Measurements from ENCODE around the gene NEMP2.
A peak's percentile ranks its signal among the peaks of the same experiment; 100 is the strongest.

Gene NEMP2

DNA sequence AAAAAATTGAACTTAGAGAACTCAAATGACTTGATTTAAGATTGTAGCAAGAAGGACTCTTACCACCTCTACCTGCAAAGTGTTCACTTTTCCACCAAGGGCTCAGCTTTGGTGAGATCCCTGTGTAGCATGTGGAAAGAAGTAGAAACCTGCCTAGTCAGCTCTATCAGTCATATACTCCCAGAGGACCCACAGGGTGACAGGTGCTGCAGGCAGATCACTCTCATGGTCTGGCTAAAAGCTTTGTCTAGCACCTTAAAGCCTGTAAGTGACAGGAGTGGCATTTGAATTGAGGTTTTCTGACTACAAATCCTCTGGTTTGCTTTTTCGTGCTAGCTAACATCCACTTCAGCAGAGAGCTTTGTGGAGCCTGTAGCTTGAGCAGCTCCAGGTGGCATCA lies 18.7 kb upstream of the NEMP2 start:
- no peak for DNase-seq

GRCh38 chr2:190551928-190552327 lies 17.4 kb upstream of the NEMP2 start:
- DNase-seq: no peak

- DNase-seq: no peak
Observed at GRCh38 chr2:190550137-190550536, 15.6 kb upstream of the NEMP2 start.

GRCh38 chr2:190547886-190548285 lies 13.4 kb upstream of the NEMP2 start:
- no peak for DNase-seq

DNA sequence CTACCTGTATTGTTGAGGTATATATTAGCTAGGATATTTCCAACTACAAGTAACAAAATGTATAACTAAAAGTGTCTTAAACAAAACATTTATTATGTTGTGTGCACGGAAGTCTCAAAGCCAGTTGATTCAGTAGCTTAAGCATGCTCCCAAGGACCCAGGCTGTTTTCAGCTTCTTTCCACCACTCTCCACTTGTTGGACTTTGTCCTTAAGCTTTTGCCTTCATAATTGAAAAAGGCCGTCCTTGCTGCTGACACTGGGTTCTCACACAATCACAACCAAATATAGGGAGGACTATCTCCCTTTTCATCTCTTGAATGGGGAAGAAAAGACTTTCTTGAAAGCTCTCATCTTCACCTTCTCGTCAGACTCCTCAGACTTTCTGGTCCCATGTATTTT lies 12.2 kb upstream of the NEMP2 start:
- no peak for DNase-seq

- DNase-seq: no peak
Observed at GRCh38 chr2:190545555-190546385, 11.2 kb upstream of the NEMP2 start.

DNA sequence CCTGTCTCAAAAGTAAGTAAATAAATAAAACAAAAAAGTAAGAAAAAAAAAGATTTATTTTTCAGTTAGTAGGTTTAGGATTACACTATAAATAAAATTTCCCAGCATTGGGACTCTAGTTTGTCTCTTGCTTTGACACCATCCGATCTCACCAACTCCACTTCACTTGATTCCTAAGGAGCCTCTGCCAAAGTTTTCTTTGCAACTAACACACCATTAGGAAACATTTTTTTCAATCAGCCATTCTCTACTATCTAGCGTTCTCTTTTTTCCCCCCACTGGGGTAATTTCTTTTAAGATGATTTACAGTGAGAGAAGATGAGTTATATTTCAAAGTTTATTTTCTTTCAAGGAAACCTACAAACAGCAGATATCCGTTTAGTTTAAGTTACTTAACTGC lies 10.6 kb upstream of the NEMP2 start:
- DNase-seq: no peak

- DNase-seq: no peak
Observed at GRCh38 chr2:190540048-190540447, 5.5 kb upstream of the NEMP2 start.

- DNase-seq: no peak
Observed at GRCh38 chr2:190538201-190538600, 3.7 kb upstream of the NEMP2 start.

- DNase-seq: no peak
Observed at GRCh38 chr2:190537765-190538164, 3.2 kb upstream of the NEMP2 start.

- no peak for DNase-seq
Observed at GRCh38 chr2:190535586-190535985, 1.1 kb upstream of the NEMP2 start.

DNA sequence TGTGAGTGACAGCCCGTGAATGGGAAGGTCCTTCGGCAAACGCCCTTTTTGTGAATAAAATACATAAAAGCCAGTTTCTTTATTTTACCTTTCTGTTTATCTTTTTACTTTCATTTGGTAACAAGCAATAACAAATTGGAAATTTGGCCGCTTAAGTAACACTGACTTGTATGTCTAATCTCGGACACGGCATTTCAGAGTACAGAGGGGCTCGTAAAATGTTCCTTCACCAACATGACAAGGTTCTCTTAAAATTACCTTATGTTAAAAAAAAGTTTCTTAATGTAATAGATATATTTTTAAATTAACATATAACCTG lies 558 bp upstream of the NEMP2 start:
- no peak for DNase-seq

- peak; percentile 69 for DNase-seq
Observed at GRCh38 chr2:190533968-190534309, 583 bp downstream of the NEMP2 start.

DNA sequence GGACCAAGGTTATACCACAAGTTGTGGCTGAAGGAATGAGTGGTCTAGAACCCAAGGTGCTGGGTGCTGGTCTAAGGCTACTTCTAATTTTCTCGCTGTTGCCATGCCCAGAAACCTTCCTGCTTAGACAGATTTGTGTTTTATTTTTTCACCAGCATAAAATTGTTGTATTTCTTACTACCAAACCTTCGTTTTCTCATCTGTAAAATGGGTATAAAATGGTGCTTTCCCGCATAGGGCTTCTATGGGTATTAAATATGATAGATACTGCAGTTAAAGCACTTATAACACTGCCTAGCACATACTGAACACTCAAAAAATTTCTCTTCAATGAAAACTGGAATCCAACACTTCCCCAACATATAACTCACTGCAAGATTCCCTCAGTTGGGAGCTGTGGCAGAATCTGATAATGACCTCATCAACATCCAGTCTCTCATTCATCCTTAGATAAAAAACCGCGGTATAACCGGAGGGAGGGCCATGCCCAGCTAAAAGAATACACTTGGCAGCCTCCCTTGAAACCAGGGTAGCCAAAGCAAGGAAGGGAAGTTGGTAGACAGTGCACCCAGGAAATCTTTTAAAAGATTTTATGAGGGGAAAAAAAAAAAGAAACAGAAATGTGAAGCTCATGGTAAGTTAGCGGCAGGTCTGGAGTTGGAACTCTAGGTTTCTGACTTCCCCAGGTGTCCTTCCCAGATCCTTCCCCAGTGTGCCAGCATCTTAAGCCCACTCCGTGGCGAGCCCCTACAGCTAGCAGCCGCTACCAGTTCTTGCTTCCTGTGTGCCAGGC lies 1.2 kb downstream of the NEMP2 start:
- DNase-seq: no peak

DNA sequence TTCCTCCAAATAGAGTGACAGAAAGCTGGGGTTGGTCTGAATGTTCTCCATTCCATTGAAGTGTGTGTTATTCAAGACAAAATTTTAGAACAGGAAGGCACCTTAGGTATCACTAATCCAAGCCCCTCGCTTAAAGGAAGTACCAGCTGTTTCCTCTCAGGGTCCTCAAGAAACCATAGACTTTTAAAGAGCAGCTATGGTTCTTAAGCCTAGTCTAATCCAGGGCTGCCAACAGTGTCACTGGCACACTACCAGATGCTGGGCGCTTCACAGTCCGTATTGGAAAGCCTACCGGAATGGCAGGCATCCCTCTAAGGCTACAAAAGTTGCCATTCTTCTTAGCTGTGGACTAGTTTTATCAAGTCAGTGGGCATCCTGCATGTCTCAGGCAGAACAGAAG lies 1.9 kb downstream of the NEMP2 start:
- DNase-seq: no peak

DNA sequence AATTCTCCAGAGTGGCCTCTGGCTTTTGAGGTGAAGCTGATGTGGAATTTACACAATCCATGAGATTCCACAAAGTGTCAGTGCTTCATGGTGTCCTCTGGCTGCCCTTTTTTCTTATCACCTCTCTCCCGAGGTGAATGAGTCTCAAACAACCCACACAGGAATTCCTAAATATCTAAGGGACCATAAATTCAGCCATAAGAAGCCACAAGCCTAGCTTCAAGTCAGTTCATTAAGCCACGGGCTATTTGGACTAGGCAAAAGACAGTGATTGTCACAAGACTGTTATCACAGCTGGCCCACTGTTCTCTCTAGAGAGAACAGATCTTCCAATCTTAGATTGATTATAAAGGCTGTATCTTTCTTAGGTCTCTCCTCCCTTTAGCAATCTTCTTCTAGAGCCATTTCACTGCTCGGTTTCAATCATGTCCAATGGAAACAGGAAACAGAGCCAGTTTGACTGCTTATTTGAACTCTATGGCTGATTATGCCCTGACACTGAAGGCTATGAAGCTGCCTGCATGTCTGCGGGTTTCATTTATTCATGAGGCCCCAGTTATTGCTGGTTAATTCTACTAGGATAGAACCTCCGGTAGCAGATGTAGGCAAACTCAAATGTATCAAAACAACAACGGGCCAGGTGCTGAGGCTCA lies 4.1 kb downstream of the NEMP2 start:
- no peak for DNase-seq

GRCh38 chr2:190529486-190530247 lies 4.9 kb downstream of the NEMP2 start:
- DNase-seq: no peak

- no peak for DNase-seq
Observed at GRCh38 chr2:190528521-190529001, 6.0 kb downstream of the NEMP2 start.

GRCh38 chr2:190527918-190528317 lies 6.6 kb downstream of the NEMP2 start:
- DNase-seq: no peak

- no peak for DNase-seq
Observed at GRCh38 chr2:190527214-190527613, 7.3 kb downstream of the NEMP2 start.

GRCh38 chr2:190526105-190526750 lies 8.3 kb downstream of the NEMP2 start:
- no peak for DNase-seq

GRCh38 chr2:190524928-190525327 lies 9.6 kb downstream of the NEMP2 start:
- no peak for DNase-seq

All from activated CD4-positive, alpha-beta T cell treated with anti-CD3 and anti-CD28 coated beads, Interleukin-10, Interleukin-2, amounts not matched to agents 100 ng/mL and 50 ng/mL, durations not matched to agents 16 hours and 8 hours (primary cell).